ENCODE results near the gene GABRE.

The GABRE gene

DNA sequence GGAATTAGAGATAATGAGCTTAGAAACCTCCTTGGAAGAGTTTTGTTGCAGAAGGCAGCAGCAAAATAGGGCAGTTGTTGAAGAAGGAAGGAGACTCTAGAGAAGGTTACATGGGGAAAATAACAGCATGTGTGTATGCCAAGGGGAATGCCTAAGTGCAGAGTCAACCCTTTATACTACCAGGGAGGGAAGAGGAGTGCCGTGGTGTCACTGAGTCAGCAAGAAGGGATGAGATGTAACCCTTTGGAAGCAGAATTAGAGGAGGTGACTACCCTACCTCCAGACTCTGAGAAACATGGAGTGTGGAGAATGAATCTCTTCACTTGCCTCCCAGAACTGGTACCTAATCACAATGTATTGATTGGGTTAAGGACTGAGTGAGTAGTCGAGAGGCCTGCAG is 6.7 kb upstream of the GABRE start:
- Histone ChIP-seq H3K4me3 (ENCODE audit: low read depth, low read length) (no peak overlapping the region), H3K27ac (no peak overlapping the region), H3K27me3 (ENCODE audit: control insufficient read depth, insufficient read depth, low read length) (no peaks in the 10 kb centered on the region), H3K9ac (no peak overlapping the region), H2AFZ (no peak overlapping the region), H3K4me2 (ENCODE audit: low read length) (no peak overlapping the region), H3K36me3 (ENCODE audit: control insufficient read depth, insufficient read depth, low read length) (no peaks in the 10 kb centered on the region), H3K79me2 (no peaks in the 10 kb centered on the region), H3K4me1 (no peaks in the 10 kb centered on the region), H3K9me3 (ENCODE audit: control insufficient read depth, low read length) (no peaks in the 10 kb centered on the region)
- TF ChIP-seq, protein P1, sequence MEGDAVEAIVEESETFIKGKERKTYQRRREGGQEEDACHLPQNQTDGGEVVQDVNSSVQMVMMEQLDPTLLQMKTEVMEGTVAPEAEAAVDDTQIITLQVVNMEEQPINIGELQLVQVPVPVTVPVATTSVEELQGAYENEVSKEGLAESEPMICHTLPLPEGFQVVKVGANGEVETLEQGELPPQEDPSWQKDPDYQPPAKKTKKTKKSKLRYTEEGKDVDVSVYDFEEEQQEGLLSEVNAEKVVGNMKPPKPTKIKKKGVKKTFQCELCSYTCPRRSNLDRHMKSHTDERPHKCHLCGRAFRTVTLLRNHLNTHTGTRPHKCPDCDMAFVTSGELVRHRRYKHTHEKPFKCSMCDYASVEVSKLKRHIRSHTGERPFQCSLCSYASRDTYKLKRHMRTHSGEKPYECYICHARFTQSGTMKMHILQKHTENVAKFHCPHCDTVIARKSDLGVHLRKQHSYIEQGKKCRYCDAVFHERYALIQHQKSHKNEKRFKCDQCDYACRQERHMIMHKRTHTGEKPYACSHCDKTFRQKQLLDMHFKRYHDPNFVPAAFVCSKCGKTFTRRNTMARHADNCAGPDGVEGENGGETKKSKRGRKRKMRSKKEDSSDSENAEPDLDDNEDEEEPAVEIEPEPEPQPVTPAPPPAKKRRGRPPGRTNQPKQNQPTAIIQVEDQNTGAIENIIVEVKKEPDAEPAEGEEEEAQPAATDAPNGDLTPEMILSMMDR (IDR thresholded peaks at IDR 0.05), result no peak

DNA sequence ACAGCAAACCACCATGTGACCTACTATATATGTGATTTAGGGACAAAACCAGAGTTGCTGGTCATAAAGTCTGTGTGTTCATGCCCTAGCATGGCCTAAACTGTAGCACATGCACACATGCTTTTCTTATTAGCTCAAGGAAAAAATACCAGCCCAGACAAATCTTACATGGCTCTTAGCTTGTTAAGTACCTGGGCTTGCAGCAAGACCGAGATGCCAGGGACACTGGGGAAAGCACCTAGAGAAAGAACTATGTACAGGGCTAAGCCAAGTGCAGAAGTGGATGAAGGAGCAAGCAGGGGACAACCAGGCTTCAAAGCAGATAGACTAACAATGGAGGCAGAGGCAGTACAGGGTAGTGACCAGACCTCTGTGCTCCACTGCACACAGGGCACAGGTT is 3.4 kb upstream of the GABRE start:
- H3K4me3 ChIP-seq (ENCODE audit: low read depth, low read length), result no peak overlapping the region
- no peak overlapping the region for H3K9ac ChIP-seq
- no peaks in the 10 kb centered on the region for H3K4me1 ChIP-seq
- TF ChIP-seq, protein P1 (IDR thresholded peaks at IDR 0.05), result no peak
- H3K4me2 ChIP-seq (ENCODE audit: low read length), result no peak overlapping the region
- H3K36me3 ChIP-seq (ENCODE audit: control insufficient read depth, insufficient read depth, low read length), result no peaks in the 10 kb centered on the region
- no peaks in the 10 kb centered on the region for H3K79me2 ChIP-seq
- no peak overlapping the region for H2AFZ ChIP-seq
- H3K9me3 ChIP-seq (ENCODE audit: control insufficient read depth, low read length), result no peaks in the 10 kb centered on the region
- no peaks in the 10 kb centered on the region for H3K27me3 ChIP-seq (ENCODE audit: control insufficient read depth, insufficient read depth, low read length)
- no peak overlapping the region for H3K27ac ChIP-seq

DNA sequence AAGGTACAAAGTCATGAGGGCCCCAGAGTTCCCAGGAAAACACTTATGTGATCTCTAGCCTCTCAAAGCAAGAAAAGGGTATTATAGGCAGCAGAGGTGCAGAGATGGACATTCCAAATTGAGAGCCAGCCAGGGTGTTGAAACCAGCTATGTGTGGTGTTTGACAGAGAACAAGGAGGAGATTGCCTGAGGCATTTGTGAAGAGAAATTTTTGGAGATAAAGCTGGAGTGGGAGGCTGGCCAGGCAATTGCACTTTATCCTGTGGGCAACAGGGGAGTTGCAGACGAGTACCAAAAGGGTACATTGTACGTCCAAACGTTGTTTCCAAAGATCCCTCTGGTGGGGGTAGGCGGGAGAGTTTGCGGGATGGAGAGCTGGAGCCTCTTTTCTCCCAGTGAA is 2.5 kb upstream of the GABRE start:
- H3K4me2 ChIP-seq (ENCODE audit: low read length), result no peak overlapping the region
- no peak overlapping the region for H3K4me3 ChIP-seq (ENCODE audit: low read depth, low read length)
- H3K27me3 ChIP-seq (ENCODE audit: control insufficient read depth, insufficient read depth, low read length), result no peaks in the 10 kb centered on the region
- TF ChIP-seq, protein P1 (IDR thresholded peaks at IDR 0.05), result no peak
- no peaks in the 10 kb centered on the region for H3K36me3 ChIP-seq (ENCODE audit: control insufficient read depth, insufficient read depth, low read length)
- H3K4me1 ChIP-seq, result no peaks in the 10 kb centered on the region
- no peak overlapping the region for H2AFZ ChIP-seq
- no peaks in the 10 kb centered on the region for H3K79me2 ChIP-seq
- no peaks in the 10 kb centered on the region for H3K9me3 ChIP-seq (ENCODE audit: control insufficient read depth, low read length)
- no peak overlapping the region for H3K9ac ChIP-seq
- no peak overlapping the region for H3K27ac ChIP-seq

DNA sequence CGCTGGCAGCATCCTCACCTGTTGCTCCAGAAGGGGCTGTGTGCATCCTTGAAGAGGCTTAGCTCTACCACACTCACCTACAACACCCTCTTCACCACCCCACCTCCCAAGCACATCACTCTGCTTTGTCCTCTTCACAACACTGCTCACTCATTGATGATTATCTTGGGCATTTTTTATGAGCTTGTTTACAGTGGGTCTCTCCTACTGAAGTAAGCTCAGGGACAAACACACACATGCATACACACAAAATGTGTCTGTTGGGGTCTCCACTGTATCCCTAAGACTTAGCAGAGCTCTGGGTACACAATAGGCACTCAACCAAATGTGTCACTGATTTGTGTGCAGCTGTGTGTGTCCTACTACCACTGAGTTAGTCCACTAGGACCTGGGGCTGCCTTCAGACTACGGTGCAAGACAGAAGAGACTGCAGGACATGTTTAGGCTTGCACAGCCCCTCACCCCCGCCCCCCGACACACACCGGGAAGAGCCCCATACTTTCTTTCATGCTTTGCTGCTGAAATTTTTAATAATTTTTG is 1.3 kb upstream of the GABRE start:
- no peaks in the 10 kb centered on the region for H3K36me3 ChIP-seq (ENCODE audit: control insufficient read depth, insufficient read depth, low read length)
- no peak overlapping the region for H3K4me2 ChIP-seq (ENCODE audit: low read length)
- H3K4me3 ChIP-seq (ENCODE audit: low read depth, low read length), result no peak overlapping the region
- H3K9me3 ChIP-seq (ENCODE audit: control insufficient read depth, low read length), result no peaks in the 10 kb centered on the region
- no peaks in the 10 kb centered on the region for H3K27me3 ChIP-seq (ENCODE audit: control insufficient read depth, insufficient read depth, low read length)
- TF ChIP-seq, protein P1 (IDR thresholded peaks at IDR 0.05), result no peak
- no peak overlapping the region for H3K27ac ChIP-seq
- H3K4me1 ChIP-seq, result no peaks in the 10 kb centered on the region
- no peak overlapping the region for H2AFZ ChIP-seq
- no peak overlapping the region for H3K9ac ChIP-seq
- H3K79me2 ChIP-seq, result no peaks in the 10 kb centered on the region

DNA sequence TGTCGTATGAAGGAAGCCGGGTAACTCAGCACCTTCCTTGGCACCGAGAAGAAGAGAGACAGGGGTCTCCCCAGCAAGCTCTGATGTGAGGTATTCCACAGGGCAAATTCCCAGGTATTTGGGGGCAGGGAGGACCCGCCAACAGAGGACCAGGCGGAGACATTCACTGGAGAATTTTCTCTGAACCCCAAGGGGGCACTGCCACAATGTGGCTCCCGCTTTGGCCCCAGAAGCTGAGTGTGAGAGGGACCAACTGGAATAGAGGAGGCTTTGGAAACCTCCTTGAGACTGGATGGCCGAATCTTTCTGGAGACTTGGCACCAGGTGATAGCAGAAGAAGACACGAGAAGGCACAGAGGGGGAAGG is 735 bp upstream of the GABRE start:
- no peak overlapping the region for H3K4me3 ChIP-seq (ENCODE audit: low read depth, low read length)
- no peak overlapping the region for H3K27ac ChIP-seq
- no peaks in the 10 kb centered on the region for H3K4me1 ChIP-seq
- no peaks in the 10 kb centered on the region for H3K27me3 ChIP-seq (ENCODE audit: control insufficient read depth, insufficient read depth, low read length)
- H3K9me3 ChIP-seq (ENCODE audit: control insufficient read depth, low read length), result no peaks in the 10 kb centered on the region
- H3K79me2 ChIP-seq, result no peaks in the 10 kb centered on the region
- no peak overlapping the region for H2AFZ ChIP-seq
- H3K4me2 ChIP-seq (ENCODE audit: low read length), result no peak overlapping the region
- H3K36me3 ChIP-seq (ENCODE audit: control insufficient read depth, insufficient read depth, low read length), result no peaks in the 10 kb centered on the region
- TF ChIP-seq, protein P1 (IDR thresholded peaks at IDR 0.05), result no peak
- no peak overlapping the region for H3K9ac ChIP-seq

All from parathyroid adenoma (tissue), 2 donors.